ENCODE data around the gene COA7. TPM values are rescaled to one million over a fixed set of nuclear protein-coding genes. Genes with fewer than 3 reads are reported as not detected.

COA7 gene
- total RNA-seq, 2 experiments from 2014 or later, result 16.5 to 17.0 TPM

- H3K36me3 Mint-ChIP-seq (ENCODE audit: low read depth), result peaks cover 7% of the 10 kb centered on the region
- H3K27me3 Mint-ChIP-seq (ENCODE audit: low read depth), result no peaks in the 10 kb centered on the region
- H3K4me1 Mint-ChIP-seq (ENCODE audit: low read depth), result no peaks in the 10 kb centered on the region
- H3K4me3 Mint-ChIP-seq, result no peak overlapping the region
- H3K27ac Mint-ChIP-seq, result no peak overlapping the region
- ChIA-PET CTCF (interaction anchor here (1.1 kb wide), 1 partner anchor 16 kb away, joined by 5 read pairs; no protein-coding TSS in a partner anchor), POLR2A (interaction anchor here (1.0 kb wide), 1 partner anchor 247 kb away, joined by 3 read pairs; the partner anchor contains the start of gene PRPF38A)
- ATAC-seq, result no peak
- DNase-seq, result no peak
- H3K9me3 Mint-ChIP-seq (ENCODE audit: insufficient read depth), result no peaks in the 10 kb centered on the region
Observed at GRCh38 chr1:52651904-52652303, 46.2 kb downstream of the COA7 start.

- Mint-ChIP-seq H3K9me3 (ENCODE audit: insufficient read depth) (no peaks in the 10 kb centered on the region), H3K27me3 (ENCODE audit: low read depth) (no peaks in the 10 kb centered on the region), H3K4me1 (ENCODE audit: low read depth) (peaks cover 14% of the 10 kb centered on the region), H3K27ac (no peak overlapping the region), H3K4me3 (no peak overlapping the region), H3K36me3 (ENCODE audit: low read depth) (peaks cover 9% of the 10 kb centered on the region)
- no peak for ATAC-seq
- POLR2A ChIA-PET, result interaction anchor here (0.8 kb wide), 1 partner anchor 9 kb away, joined by 3 read pairs; no protein-coding TSS in a partner anchor
- CTCF ChIA-PET, result no interaction called here
- DNase-seq, result no peak
Observed at GRCh38 chr1:52645261-52645660, 52.9 kb downstream of the COA7 start.

GRCh38 chr1:52641307-52641706 is 56.8 kb downstream of the COA7 start:
- peak overlapping the region; percentile 48 for H3K27ac Mint-ChIP-seq
- ATAC-seq, result no peak
- CTCF ChIA-PET, result interaction anchor here (0.8 kb wide), 2 partner anchors 24 to 25 kb away, joined by 3 read pairs; no protein-coding TSS in a partner anchor
- POLR2A ChIA-PET, result interaction anchor here (1.0 kb wide), 1 partner anchor 8 kb away, joined by 4 read pairs; the partner anchor contains the start of gene SHISAL2A
- peaks cover 18% of the 10 kb centered on the region for H3K36me3 Mint-ChIP-seq (ENCODE audit: low read depth)
- peaks cover 44% of the 10 kb centered on the region for H3K4me1 Mint-ChIP-seq (ENCODE audit: low read depth)
- no peaks in the 10 kb centered on the region for H3K9me3 Mint-ChIP-seq (ENCODE audit: insufficient read depth)
- no peaks in the 10 kb centered on the region for H3K27me3 Mint-ChIP-seq (ENCODE audit: low read depth)
- no peak for DNase-seq
- H3K4me3 Mint-ChIP-seq, result no peak overlapping the region

- Mint-ChIP-seq H3K4me3 (no peak overlapping the region), H3K4me1 (ENCODE audit: low read depth) (peaks cover 47% of the 10 kb centered on the region), H3K36me3 (ENCODE audit: low read depth) (peaks cover 18% of the 10 kb centered on the region), H3K27ac (no peak overlapping the region), H3K9me3 (ENCODE audit: insufficient read depth) (no peaks in the 10 kb centered on the region), H3K27me3 (ENCODE audit: low read depth) (no peaks in the 10 kb centered on the region)
- ChIA-PET CTCF (interaction anchor here (0.8 kb wide), 2 partner anchors 24 to 26 kb away, joined by 3 read pairs; no protein-coding TSS in a partner anchor), POLR2A (interaction anchor here (0.8 kb wide), 1 partner anchor 87 kb away, joined by 3 read pairs; no protein-coding TSS in a partner anchor)
- DNase-seq (no peak), ATAC-seq (no peak)
Observed at GRCh38 chr1:52640697-52641096, 57.5 kb downstream of the COA7 start.

GRCh38 chr1:52637946-52638345 is 60.2 kb downstream of the COA7 start:
- no peaks in the 10 kb centered on the region for H3K27me3 Mint-ChIP-seq (ENCODE audit: low read depth)
- POLR2A ChIA-PET, result interaction anchor here (0.6 to 3.7 kb wide), 8 partner anchors 21 to 234 kb away, joined by 3 to 22 read pairs (median 3); partner anchors contain the start of genes ORC1, PRPF38A and TUT4
- H3K27ac Mint-ChIP-seq, result peak overlapping the region; percentile 97
- H3K36me3 Mint-ChIP-seq (ENCODE audit: low read depth), result peaks cover 30% of the 10 kb centered on the region
- H3K4me1 Mint-ChIP-seq (ENCODE audit: low read depth), result peaks cover 72% of the 10 kb centered on the region
- CTCF ChIA-PET, result interaction anchor here (1.0 to 1.5 kb wide), 3 partner anchors 11 to 48 kb away, joined by 3 to 5 read pairs (median 4); no protein-coding TSS in a partner anchor
- H3K9me3 Mint-ChIP-seq (ENCODE audit: insufficient read depth), result no peaks in the 10 kb centered on the region
- DNase-seq (no peak), ATAC-seq (no peak)
- H3K4me3 Mint-ChIP-seq, result peak overlapping the region; percentile 59

- ATAC-seq, result peak; percentile 68
- peak; percentile 84 for DNase-seq
- POLR2A ChIA-PET, result interaction anchor here (0.6 to 3.7 kb wide), 11 partner anchors 8 to 271 kb away, joined by 3 to 22 read pairs (median 4); partner anchors contain the start of genes CC2D1B, ORC1, PRPF38A and TUT4
- no peaks in the 10 kb centered on the region for H3K9me3 Mint-ChIP-seq (ENCODE audit: insufficient read depth)
- no peaks in the 10 kb centered on the region for H3K27me3 Mint-ChIP-seq (ENCODE audit: low read depth)
- H3K4me1 Mint-ChIP-seq (ENCODE audit: low read depth), result peaks cover 76% of the 10 kb centered on the region
- peak overlapping the region; percentile 97 for H3K27ac Mint-ChIP-seq
- peaks cover 26% of the 10 kb centered on the region for H3K36me3 Mint-ChIP-seq (ENCODE audit: low read depth)
- H3K4me3 Mint-ChIP-seq, result peak overlapping the region; percentile 59
- CTCF ChIA-PET, result interaction anchor here (0.8 to 1.5 kb wide), 6 partner anchors 11 to 49 kb away, joined by 3 to 5 read pairs (median 4); no protein-coding TSS in a partner anchor
Observed at GRCh38 chr1:52636721-52637695, 61.1 kb downstream of the COA7 start.

GRCh38 chr1:52635321-52636089 is 62.6 kb downstream of the COA7 start:
- ATAC-seq, result no peak
- peak overlapping the region; percentile 36 for H3K4me3 Mint-ChIP-seq

More at GRCh38 chr1:52635321-52636089, 62.6 kb downstream of the COA7 start:
- DNase-seq, result no peak
- no peaks in the 10 kb centered on the region for H3K9me3 Mint-ChIP-seq (ENCODE audit: insufficient read depth)
- peaks cover 28% of the 10 kb centered on the region for H3K36me3 Mint-ChIP-seq (ENCODE audit: low read depth)
- POLR2A ChIA-PET, result interaction anchor here (0.5 to 3.5 kb wide), 7 partner anchors 16 to 270 kb away, joined by 3 to 22 read pairs (median 7); partner anchors contain the start of genes CC2D1B, ORC1, PRPF38A and TUT4
- peak overlapping the region; percentile 80 for H3K27ac Mint-ChIP-seq
- H3K4me1 Mint-ChIP-seq (ENCODE audit: low read depth), result peaks cover 76% of the 10 kb centered on the region
- CTCF ChIA-PET, result interaction anchor here (1.0 to 3.3 kb wide), 4 partner anchors 16 to 231 kb away, joined by 3 to 16 read pairs (median 4); partner anchors contain the start of genes ORC1 and PRPF38A
- no peaks in the 10 kb centered on the region for H3K27me3 Mint-ChIP-seq (ENCODE audit: low read depth)

Other genes starting within 250 kb of the COA7 start
- 10 to 100 TPM; 58.5 to 65.9 TPM for gene TUT4, start 145.3 kb downstream of the COA7 start, total RNA-seq
- gene GPX7, start 96.0 kb downstream of the COA7 start, total RNA-seq, result 10 to 100 TPM; 10.0 to 10.4 TPM
- 1 to 10 TPM; 7.9 to 8.6 TPM for gene SHISAL2A, start 65.2 kb downstream of the COA7 start, total RNA-seq
- gene ZYG11B, start 28.1 kb upstream of the COA7 start, total RNA-seq, result 1 to 10 TPM; 6.8 to 7.5 TPM
- gene ZYG11A, start 144.4 kb upstream of the COA7 start, total RNA-seq, result under 1 TPM; 0.13 to 0.16 TPM
- gene ECHDC2, start 223.4 kb upstream of the COA7 start, total RNA-seq, result 10 to 100 TPM; 30.0 to 35.3 TPM
- gene SCP2, start 228.9 kb upstream of the COA7 start, total RNA-seq, result 10 to 100 TPM; 87.2 to 95.9 TPM

All from activated CD8-positive, alpha-beta T cell treated with anti-CD3 and anti-CD28 coated beads, Interleukin-2, amount 10 ng/mL, durations not matched to agents 7 days and 5 days (primary cell).